ENCODE measurements around the gene HDAC9.

DNA sequence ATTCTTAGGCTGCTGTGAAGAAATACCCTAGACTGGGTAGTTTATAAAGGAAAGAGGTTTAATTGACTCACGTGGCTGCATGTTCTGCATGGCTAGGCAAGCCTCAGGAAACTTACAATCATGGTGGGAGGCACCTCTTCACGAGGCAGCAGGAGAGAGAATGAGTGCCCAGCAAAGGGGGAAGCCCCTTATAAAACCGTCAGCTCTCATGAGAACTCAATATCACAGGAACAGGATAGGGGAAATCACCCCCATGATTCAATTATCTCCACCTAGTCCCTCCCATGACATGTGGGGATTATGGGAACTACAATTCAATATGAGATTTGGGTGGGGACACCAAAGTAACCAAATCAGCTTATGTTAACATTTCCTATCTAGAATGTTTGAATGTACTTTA, 362.7 kb downstream of the HDAC9 start:
- TF ChIP-seq, protein P1, sequence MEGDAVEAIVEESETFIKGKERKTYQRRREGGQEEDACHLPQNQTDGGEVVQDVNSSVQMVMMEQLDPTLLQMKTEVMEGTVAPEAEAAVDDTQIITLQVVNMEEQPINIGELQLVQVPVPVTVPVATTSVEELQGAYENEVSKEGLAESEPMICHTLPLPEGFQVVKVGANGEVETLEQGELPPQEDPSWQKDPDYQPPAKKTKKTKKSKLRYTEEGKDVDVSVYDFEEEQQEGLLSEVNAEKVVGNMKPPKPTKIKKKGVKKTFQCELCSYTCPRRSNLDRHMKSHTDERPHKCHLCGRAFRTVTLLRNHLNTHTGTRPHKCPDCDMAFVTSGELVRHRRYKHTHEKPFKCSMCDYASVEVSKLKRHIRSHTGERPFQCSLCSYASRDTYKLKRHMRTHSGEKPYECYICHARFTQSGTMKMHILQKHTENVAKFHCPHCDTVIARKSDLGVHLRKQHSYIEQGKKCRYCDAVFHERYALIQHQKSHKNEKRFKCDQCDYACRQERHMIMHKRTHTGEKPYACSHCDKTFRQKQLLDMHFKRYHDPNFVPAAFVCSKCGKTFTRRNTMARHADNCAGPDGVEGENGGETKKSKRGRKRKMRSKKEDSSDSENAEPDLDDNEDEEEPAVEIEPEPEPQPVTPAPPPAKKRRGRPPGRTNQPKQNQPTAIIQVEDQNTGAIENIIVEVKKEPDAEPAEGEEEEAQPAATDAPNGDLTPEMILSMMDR (IDR thresholded peaks at IDR 0.05), result no peak
- no peak for TF ChIP-seq POLR2A (IDR thresholded peaks at IDR 0.05)

Data from vagina (tissue), 2 donors.